PFSK-1 (cell line): ENCODE results near the gene MYO1D.

ENCODE experiments used
- POLR2AphosphoS5 ChIP-seq: IDR thresholded peaks from 2 replicates; pipeline ENCODE4 v1.6.1; 2012; ENCODE audit warnings: low read depth, mild to moderate bottlenecking, control low read depth, low read length, moderate library complexity
- SIN3A ChIP-seq: IDR thresholded peaks from 2 replicates; pipeline ENCODE4 v1.6.1; 2012; ENCODE audit warnings: mild to moderate bottlenecking, low read length, moderate library complexity, borderline replicate concordance; ENCODE audit not compliant: insufficient read depth
- TAF1 ChIP-seq: IDR thresholded peaks from 2 replicates; pipeline ENCODE4 v1.6.1; 2012; ENCODE audit warnings: low read length, control low read depth, borderline replicate concordance; ENCODE audit not compliant: insufficient read depth
- TF ChIP-seq, protein P1 (sequence below), 2 experiments: IDR thresholded peaks; 2 replicates each; pipeline versions ENCODE4 v1.6.1 to v1.8.0; 2011 to 2012; ENCODE audit warnings: low read depth in 2 of 2, low read length in 2 of 2, control low read depth in 1 of 2, inconsistent platforms in 1 of 2, mild to moderate bottlenecking in 1 of 2, moderate library complexity in 1 of 2; ENCODE audit not compliant: insufficient read depth in 1 of 2

- no peak for TF ChIP-seq POLR2AphosphoS5
- no peak for TF ChIP-seq SIN3A
- TF ChIP-seq, protein P1, sequence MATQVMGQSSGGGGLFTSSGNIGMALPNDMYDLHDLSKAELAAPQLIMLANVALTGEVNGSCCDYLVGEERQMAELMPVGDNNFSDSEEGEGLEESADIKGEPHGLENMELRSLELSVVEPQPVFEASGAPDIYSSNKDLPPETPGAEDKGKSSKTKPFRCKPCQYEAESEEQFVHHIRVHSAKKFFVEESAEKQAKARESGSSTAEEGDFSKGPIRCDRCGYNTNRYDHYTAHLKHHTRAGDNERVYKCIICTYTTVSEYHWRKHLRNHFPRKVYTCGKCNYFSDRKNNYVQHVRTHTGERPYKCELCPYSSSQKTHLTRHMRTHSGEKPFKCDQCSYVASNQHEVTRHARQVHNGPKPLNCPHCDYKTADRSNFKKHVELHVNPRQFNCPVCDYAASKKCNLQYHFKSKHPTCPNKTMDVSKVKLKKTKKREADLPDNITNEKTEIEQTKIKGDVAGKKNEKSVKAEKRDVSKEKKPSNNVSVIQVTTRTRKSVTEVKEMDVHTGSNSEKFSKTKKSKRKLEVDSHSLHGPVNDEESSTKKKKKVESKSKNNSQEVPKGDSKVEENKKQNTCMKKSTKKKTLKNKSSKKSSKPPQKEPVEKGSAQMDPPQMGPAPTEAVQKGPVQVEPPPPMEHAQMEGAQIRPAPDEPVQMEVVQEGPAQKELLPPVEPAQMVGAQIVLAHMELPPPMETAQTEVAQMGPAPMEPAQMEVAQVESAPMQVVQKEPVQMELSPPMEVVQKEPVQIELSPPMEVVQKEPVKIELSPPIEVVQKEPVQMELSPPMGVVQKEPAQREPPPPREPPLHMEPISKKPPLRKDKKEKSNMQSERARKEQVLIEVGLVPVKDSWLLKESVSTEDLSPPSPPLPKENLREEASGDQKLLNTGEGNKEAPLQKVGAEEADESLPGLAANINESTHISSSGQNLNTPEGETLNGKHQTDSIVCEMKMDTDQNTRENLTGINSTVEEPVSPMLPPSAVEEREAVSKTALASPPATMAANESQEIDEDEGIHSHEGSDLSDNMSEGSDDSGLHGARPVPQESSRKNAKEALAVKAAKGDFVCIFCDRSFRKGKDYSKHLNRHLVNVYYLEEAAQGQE (IDR thresholded peaks at IDR 0.05; ENCODE audit: insufficient read depth in 1 of 2, low read depth in 2 of 2, low read length in 2 of 2) = no peak
- TF ChIP-seq TAF1 = no peak
Measured at GRCh38 chr17:32453370-32453769, 423.6 kb downstream of the MYO1D start.
